VCaP (cell line): ENCODE data around the gene ATP6AP2.

Experiments
- H3K27ac ChIP-seq: fragments of 450-650 bp; 2 replicates; pipeline ENCODE4 v1.5.1; 2017
- TF ChIP-seq, protein P1 (sequence below): fragments of 450-650 bp; conservative IDR thresholded peaks from 2 replicates; pipeline ENCODE4 v1.5.1; 2017; ENCODE audit warnings: mild to moderate bottlenecking, moderate library complexity

Gene ATP6AP2, protein sequence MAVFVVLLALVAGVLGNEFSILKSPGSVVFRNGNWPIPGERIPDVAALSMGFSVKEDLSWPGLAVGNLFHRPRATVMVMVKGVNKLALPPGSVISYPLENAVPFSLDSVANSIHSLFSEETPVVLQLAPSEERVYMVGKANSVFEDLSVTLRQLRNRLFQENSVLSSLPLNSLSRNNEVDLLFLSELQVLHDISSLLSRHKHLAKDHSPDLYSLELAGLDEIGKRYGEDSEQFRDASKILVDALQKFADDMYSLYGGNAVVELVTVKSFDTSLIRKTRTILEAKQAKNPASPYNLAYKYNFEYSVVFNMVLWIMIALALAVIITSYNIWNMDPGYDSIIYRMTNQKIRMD

GRCh38 chrX:40580537-40581335 is at the start of gene ATP6AP2:
ATP6AP2 (plus strand) TSS chrX:40580970; CDS start chrX:40581066, 96 bp downstream.
- peak within 1 kb of the TSS; percentile 69 for H3K27ac ChIP-seq
- TF ChIP-seq, protein P1, sequence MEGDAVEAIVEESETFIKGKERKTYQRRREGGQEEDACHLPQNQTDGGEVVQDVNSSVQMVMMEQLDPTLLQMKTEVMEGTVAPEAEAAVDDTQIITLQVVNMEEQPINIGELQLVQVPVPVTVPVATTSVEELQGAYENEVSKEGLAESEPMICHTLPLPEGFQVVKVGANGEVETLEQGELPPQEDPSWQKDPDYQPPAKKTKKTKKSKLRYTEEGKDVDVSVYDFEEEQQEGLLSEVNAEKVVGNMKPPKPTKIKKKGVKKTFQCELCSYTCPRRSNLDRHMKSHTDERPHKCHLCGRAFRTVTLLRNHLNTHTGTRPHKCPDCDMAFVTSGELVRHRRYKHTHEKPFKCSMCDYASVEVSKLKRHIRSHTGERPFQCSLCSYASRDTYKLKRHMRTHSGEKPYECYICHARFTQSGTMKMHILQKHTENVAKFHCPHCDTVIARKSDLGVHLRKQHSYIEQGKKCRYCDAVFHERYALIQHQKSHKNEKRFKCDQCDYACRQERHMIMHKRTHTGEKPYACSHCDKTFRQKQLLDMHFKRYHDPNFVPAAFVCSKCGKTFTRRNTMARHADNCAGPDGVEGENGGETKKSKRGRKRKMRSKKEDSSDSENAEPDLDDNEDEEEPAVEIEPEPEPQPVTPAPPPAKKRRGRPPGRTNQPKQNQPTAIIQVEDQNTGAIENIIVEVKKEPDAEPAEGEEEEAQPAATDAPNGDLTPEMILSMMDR = no peak

- TF ChIP-seq, protein P1 = no peak
- no peak overlapping the region for H3K27ac ChIP-seq
These were observed 49.5 kb upstream of the ATP6AP2 start for GRCh38 chrX:40531056-40531826.

- TF ChIP-seq, protein P1 = no peak
These were observed 43.5 kb upstream of the ATP6AP2 start for GRCh38 chrX:40537310-40537709.

DNA sequence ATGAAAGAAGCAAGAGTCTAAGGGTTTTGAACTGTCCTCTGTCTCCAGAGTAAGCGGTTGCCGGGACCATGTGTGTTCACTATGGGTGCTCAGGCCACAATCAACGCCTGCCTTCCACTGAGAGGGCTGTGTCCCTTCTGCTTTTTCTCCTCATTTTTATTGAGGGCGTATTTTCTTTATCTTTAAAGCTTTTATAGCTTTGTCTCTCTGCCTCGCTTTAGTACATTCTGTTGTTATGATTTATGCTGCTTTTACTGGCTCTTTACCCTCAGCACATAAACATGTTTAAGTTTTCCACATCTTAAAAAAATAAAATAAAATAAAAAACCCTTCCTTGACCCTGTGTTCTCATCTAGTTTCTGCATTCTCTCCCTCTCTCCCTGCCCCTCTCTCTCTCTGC is 42.4 kb upstream of the ATP6AP2 start:
- H3K27ac ChIP-seq = no peak overlapping the region
- TF ChIP-seq, protein P1 = no peak

More at GRCh38 chrX:40537310-40537709, 43.5 kb upstream of the ATP6AP2 start:
- no peak overlapping the region for H3K27ac ChIP-seq

DNA sequence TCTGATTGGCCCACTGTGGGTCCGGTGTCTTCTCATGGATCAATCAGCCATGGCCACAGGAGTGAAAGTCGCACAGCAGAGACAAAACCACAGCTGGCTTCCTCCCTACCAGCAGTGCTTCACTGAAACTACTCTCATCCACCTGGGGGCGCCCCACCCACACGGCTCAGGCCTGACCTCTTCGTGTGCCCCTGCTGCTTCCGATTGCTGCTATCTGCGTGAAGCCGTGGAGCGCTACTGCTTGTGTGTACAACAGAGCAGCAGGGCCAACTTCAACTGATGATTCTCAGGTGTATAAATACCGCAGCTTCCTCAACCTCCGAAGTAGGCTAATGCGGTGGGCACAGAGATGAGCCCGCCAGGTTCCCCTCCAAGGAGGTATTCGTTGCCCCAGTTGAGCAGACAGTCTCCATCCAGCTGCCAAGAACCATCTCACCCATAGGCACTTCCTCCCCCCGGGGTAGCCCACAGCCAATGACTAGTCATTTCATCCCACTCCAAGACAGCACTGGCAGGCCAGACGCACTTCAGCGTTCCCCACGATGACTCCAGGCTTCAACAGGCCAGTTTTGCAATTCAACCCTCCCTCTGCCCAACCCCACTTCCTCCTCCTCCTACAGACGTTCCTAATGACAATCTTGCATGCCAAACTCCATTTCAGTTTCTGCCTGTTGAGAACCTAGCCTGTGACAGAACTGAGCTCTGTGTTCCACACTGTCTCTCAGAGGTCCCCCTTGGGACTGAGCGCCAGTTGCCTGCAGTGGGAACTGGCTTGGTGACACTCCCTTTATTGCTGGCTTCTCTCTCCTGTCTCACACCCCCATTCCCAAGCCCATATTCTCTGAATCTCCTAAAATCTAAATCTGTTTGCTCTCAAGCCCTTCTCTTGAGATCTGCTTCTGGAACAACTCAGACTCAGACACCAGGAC is 41.3 kb upstream of the ATP6AP2 start:
- no peak overlapping the region for H3K27ac ChIP-seq

GRCh38 chrX:40542208-40542607 is 38.6 kb upstream of the ATP6AP2 start:
- no peak overlapping the region for H3K27ac ChIP-seq
- TF ChIP-seq, protein P1 = peak; percentile 41; the same call in 1 of the 2 replicates

More for the DNA sequence above, 41.3 kb upstream of the ATP6AP2 start:
- TF ChIP-seq, protein P1 = no peak
